ENCODE measurements around the gene C4orf54.

- no peak for TF ChIP-seq CTCF (conservative IDR thresholded peaks at IDR 0.05; ENCODE audit: low read depth, low read length)
- TF ChIP-seq EZH2phosphoT487 (IDR thresholded peaks at IDR 0.05; ENCODE audit: borderline replicate concordance, low read length): no peak
- TF ChIP-seq EZH2 (IDR thresholded peaks at IDR 0.05; ENCODE audit: low read length, unreplicated experiment): no peak
These were observed 29.6 kb downstream of the C4orf54 start for GRCh38 chr4:99628040-99628439.
